ENCODE measurements around the gene DFFB. TPM values are rescaled to one million over a fixed set of nuclear protein-coding genes. Genes with fewer than 3 reads are reported as not detected.

DFFB gene
- total and polyA plus RNA-seq, 2 donors (not counting 3 experiments of a cell fraction or from before 2014, with no cell fraction given), result 11.7 to 11.8 TPM

DNA sequence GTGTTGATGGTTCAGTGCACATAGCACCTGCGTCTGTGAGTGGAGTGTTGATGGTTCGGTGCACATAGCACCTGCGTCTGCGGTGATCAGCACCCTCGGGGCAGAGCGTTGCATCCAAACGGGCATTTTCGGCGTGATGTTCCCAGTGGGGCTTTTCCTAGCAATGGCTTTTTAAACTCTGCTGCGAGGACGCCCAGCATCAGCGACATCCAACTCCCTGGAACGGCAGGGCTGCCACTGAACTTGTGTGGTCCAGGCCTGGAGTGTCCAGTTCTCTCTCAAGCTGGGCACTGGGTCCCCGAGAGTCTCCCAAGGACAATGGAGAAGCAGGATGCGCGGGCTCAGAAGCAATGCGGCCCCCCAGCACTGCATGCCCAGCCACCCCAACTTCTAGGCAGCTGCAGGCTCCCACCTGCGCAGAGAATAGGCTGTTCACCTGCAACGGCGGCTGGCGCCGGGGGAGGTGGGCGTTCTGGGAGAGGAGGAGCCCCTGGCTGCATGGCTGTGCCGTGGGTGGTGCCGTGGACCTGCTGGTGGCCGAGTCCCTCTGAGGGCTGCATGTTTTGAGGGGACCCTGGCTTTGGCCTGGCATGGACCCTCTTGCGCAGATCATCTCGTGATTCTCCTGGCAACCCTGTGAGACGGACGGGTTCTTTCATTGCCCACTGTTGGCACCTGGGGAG, 52.9 kb downstream of the DFFB start:
- H3K27ac ChIP-seq (ENCODE audit: insufficient read depth, low read depth, low read length), result no peak overlapping the region
- H2AFZ ChIP-seq (ENCODE audit: low read depth, low read length), result no peak overlapping the region
- no peaks in the 10 kb centered on the region for H4K20me1 ChIP-seq (replicated peaks; ENCODE audit: control insufficient read depth, extremely low read depth, insufficient read depth, low read length)
- TF ChIP-seq POLR2AphosphoS5 (IDR thresholded peaks at IDR 0.05; ENCODE audit: insufficient read depth, low read depth, low read length) (no peak), MYC (IDR thresholded peaks at IDR 0.05; ENCODE audit: low read depth, low read length) (no peak), FOS (IDR thresholded peaks at IDR 0.05; ENCODE audit: borderline replicate concordance, insufficient read depth, low read length) (no peak), POLR2A (IDR thresholded peaks at IDR 0.05; ENCODE audit: low read depth, low read length) (no peak), EZH2 (IDR thresholded peaks at IDR 0.05; ENCODE audit: borderline replicate concordance, low read depth, low read length, severe bottlenecking) (no peak)
- TF ChIP-seq, protein P1, sequence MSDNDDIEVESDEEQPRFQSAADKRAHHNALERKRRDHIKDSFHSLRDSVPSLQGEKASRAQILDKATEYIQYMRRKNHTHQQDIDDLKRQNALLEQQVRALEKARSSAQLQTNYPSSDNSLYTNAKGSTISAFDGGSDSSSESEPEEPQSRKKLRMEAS (IDR thresholded peaks at IDR 0.05; ENCODE audit: insufficient read depth, insufficient read length), result no peak
- H3K4me1 ChIP-seq (ENCODE audit: control insufficient read depth, extremely low read depth, insufficient read depth, low read length), result no peaks in the 10 kb centered on the region
- no peaks in the 10 kb centered on the region for H3K9me3 ChIP-seq (replicated peaks; ENCODE audit: control insufficient read depth, insufficient read depth, low read length)
- peaks cover 0 to 1% of the 10 kb centered on the region in 2 experiments for H3K27me3 ChIP-seq (ENCODE audit: control insufficient read depth in 2 of 2, insufficient read depth in 2 of 2, low read length in 2 of 2)
- no peaks in the 10 kb centered on the region for H3K79me2 ChIP-seq (ENCODE audit: control insufficient read depth, insufficient read depth, low read length)
- H3K9ac ChIP-seq (replicated peaks; ENCODE audit: extremely low read depth, insufficient read depth, low read length), result no peak overlapping the region
- H3K36me3 ChIP-seq (ENCODE audit: control insufficient read depth in 2 of 2, extremely low read depth in 1 of 2, insufficient read depth in 2 of 2, low read length in 2 of 2), result no peaks in the 10 kb centered on the region
- BruUV-seq (replicated peaks), result no TSS peak
- FAIRE-seq, result no peak
- no peaks in the 10 kb centered on the region for H3K9me1 ChIP-seq (replicated peaks; ENCODE audit: control insufficient read depth, extremely low read depth, insufficient read depth, low read length)
- dilution Hi-C loops (cut with MboI; ENCODE audit: extremely low pct_ligation_motif_present, low sequenced_read_pairs) (no loop called here), intact Hi-C loops (cut with micrococcal nuclease) (no loop called here)
- POLR2A ChIA-PET, result no interaction called here
- no peak for DNase-seq (ENCODE audit: low read depth, low spot score)
- no peak overlapping the region for H3K4me2 ChIP-seq (ENCODE audit: insufficient read depth, low read length)
- H3K4me3 ChIP-seq (replicated peaks in 1 of 3; ENCODE audit: insufficient read depth in 1 of 3, low read depth in 1 of 3, low read length in 3 of 3), result no peak overlapping the region
- CTCF ChIA-PET, result no interaction called here
